Skeletal muscle satellite cell (primary cell): ENCODE data around the gene COG6. TPM values are rescaled to one million over a fixed set of nuclear protein-coding genes. Genes with fewer than 3 reads are reported as not detected.

ENCODE experiments used
- H3K27me3 ChIP-seq: 2 replicates; pipeline ENCODE4 v1.7.0; 2013; ENCODE audit warnings: low read length; ENCODE audit not compliant: control insufficient read depth, insufficient read depth
- H3K36me3 ChIP-seq: 2 replicates; pipeline ENCODE4 v1.7.0; 2013; ENCODE audit warnings: mild to moderate bottlenecking, control low read depth, low read length; ENCODE audit not compliant: insufficient read depth
- H3K4me1 ChIP-seq: 2 replicates; pipeline ENCODE4 v1.7.0; 2013; ENCODE audit warnings: low read length; ENCODE audit not compliant: control insufficient read depth, insufficient read depth
- H3K4me2 ChIP-seq: 2 replicates; pipeline ENCODE4 v1.7.0; 2013; ENCODE audit warnings: mild to moderate bottlenecking, low read length
- H3K4me3 ChIP-seq: 2 replicates; pipeline ENCODE4 v1.7.0; 2013; ENCODE audit warnings: low read length
- H3K9ac ChIP-seq: 2 replicates; pipeline ENCODE4 v1.7.0; 2013; ENCODE audit warnings: mild to moderate bottlenecking, low read depth, low read length, moderate library complexity
- H3K9me3 ChIP-seq: replicated peaks from 2 replicates; pipeline ENCODE4 v1.7.0; 2013; ENCODE audit warnings: mild to moderate bottlenecking, control low read depth, low read length
- total RNA-seq: library from RNA; depleted of rRNA; stranded (reverse); fragments of >200 nt; gene quantifications from 2 replicates; pipeline ENCODE4 v1.2.3, GENCODE V29; 2012; rRNA removed

Gene COG6
- 21.8 and 30.6 TPM in 2 replicates for total RNA-seq

- Histone ChIP-seq H3K4me2 (peak within 1 kb of the TSS; percentile 93), H3K4me3 (peak within 1 kb of the TSS; percentile 94), H3K9me3 (no peaks in the 10 kb centered on the region), H3K36me3 (peaks cover 3% of the 10 kb centered on the region), H3K9ac (peak within 1 kb of the TSS; percentile 88), H3K27me3 (no peaks in the 10 kb centered on the region), H3K4me1 (peaks cover 7% of the 10 kb centered on the region)
These were observed at the start of gene COG6 for GRCh38 chr13:39655569-39656324. COG6 (plus strand) TSS chr13:39655662; CDS start chr13:39655727, 65 bp downstream.

GRCh38 chr13:39605677-39606320, 49.7 kb upstream of the COG6 start:
- H3K4me1 ChIP-seq = peaks cover 5% of the 10 kb centered on the region
- peaks cover 4% of the 10 kb centered on the region for H3K36me3 ChIP-seq
- no peaks in the 10 kb centered on the region for H3K9me3 ChIP-seq
- no peak overlapping the region for H3K4me2 ChIP-seq
- no peaks in the 10 kb centered on the region for H3K27me3 ChIP-seq
- H3K9ac ChIP-seq = no peak overlapping the region
- H3K4me3 ChIP-seq = no peak overlapping the region

- Histone ChIP-seq H3K9me3 (no peaks in the 10 kb centered on the region), H3K27me3 (no peaks in the 10 kb centered on the region), H3K9ac (no peak overlapping the region), H3K4me1 (no peaks in the 10 kb centered on the region), H3K36me3 (no peaks in the 10 kb centered on the region), H3K4me3 (no peak overlapping the region), H3K4me2 (no peak overlapping the region)
These were observed 47.6 kb upstream of the COG6 start for GRCh38 chr13:39607876-39608275.

GRCh38 chr13:39612023-39612637, 43.3 kb upstream of the COG6 start:
- H3K9me3 ChIP-seq = no peaks in the 10 kb centered on the region
- no peak overlapping the region for H3K4me2 ChIP-seq
- H3K27me3 ChIP-seq = peaks cover 4% of the 10 kb centered on the region
- no peaks in the 10 kb centered on the region for H3K36me3 ChIP-seq
- H3K4me1 ChIP-seq = no peaks in the 10 kb centered on the region
- no peak overlapping the region for H3K4me3 ChIP-seq
- no peak overlapping the region for H3K9ac ChIP-seq

- no peaks in the 10 kb centered on the region for H3K4me1 ChIP-seq
- H3K4me2 ChIP-seq = no peak overlapping the region
- H3K36me3 ChIP-seq = no peaks in the 10 kb centered on the region
- H3K27me3 ChIP-seq = peaks cover 4% of the 10 kb centered on the region
- H3K4me3 ChIP-seq = no peak overlapping the region
- H3K9ac ChIP-seq = no peak overlapping the region
- H3K9me3 ChIP-seq = no peaks in the 10 kb centered on the region
These were observed 39.3 kb upstream of the COG6 start for GRCh38 chr13:39616087-39616694.

- H3K27me3 ChIP-seq = peaks cover 2% of the 10 kb centered on the region
- H3K9me3 ChIP-seq = no peaks in the 10 kb centered on the region
- no peak overlapping the region for H3K9ac ChIP-seq
- no peaks in the 10 kb centered on the region for H3K36me3 ChIP-seq
- H3K4me2 ChIP-seq = no peak overlapping the region
- no peaks in the 10 kb centered on the region for H3K4me1 ChIP-seq
- no peak overlapping the region for H3K4me3 ChIP-seq
These were observed 36.9 kb upstream of the COG6 start for GRCh38 chr13:39618561-39618960.

- Histone ChIP-seq H3K9me3 (no peaks in the 10 kb centered on the region), H3K36me3 (no peaks in the 10 kb centered on the region), H3K9ac (no peak overlapping the region), H3K27me3 (peaks cover 2% of the 10 kb centered on the region), H3K4me2 (no peak overlapping the region), H3K4me3 (no peak overlapping the region), H3K4me1 (no peaks in the 10 kb centered on the region)
These were observed 32.0 kb upstream of the COG6 start for GRCh38 chr13:39623466-39623865.

GRCh38 chr13:39631307-39631706, 24.2 kb upstream of the COG6 start:
- Histone ChIP-seq H3K27me3 (peaks cover 9% of the 10 kb centered on the region), H3K9ac (no peak overlapping the region), H3K4me2 (no peak overlapping the region), H3K4me1 (no peaks in the 10 kb centered on the region), H3K9me3 (peaks cover 3% of the 10 kb centered on the region), H3K36me3 (no peaks in the 10 kb centered on the region), H3K4me3 (no peak overlapping the region)

- H3K4me1 ChIP-seq = no peaks in the 10 kb centered on the region
- H3K4me2 ChIP-seq = no peak overlapping the region
- H3K9ac ChIP-seq = no peak overlapping the region
These were observed 22.5 kb upstream of the COG6 start for GRCh38 chr13:39632994-39633393.

GRCh38 chr13:39635564-39635963, 19.9 kb upstream of the COG6 start:
- H3K9me3 ChIP-seq = peaks cover 3% of the 10 kb centered on the region
- no peaks in the 10 kb centered on the region for H3K36me3 ChIP-seq
- H3K4me1 ChIP-seq = no peaks in the 10 kb centered on the region
- H3K9ac ChIP-seq = no peak overlapping the region
- no peak overlapping the region for H3K4me3 ChIP-seq
- no peak overlapping the region for H3K4me2 ChIP-seq
- H3K27me3 ChIP-seq = peaks cover 20% of the 10 kb centered on the region

More at GRCh38 chr13:39632994-39633393, 22.5 kb upstream of the COG6 start:
- Histone ChIP-seq H3K9me3 (peaks cover 3% of the 10 kb centered on the region), H3K4me3 (no peak overlapping the region), H3K36me3 (no peaks in the 10 kb centered on the region), H3K27me3 (peaks cover 11% of the 10 kb centered on the region)

- no peaks in the 10 kb centered on the region for H3K4me1 ChIP-seq
- no peak overlapping the region for H3K4me3 ChIP-seq
- H3K27me3 ChIP-seq = peaks cover 27% of the 10 kb centered on the region
- no peak overlapping the region for H3K4me2 ChIP-seq
- no peaks in the 10 kb centered on the region for H3K9me3 ChIP-seq
- H3K9ac ChIP-seq = no peak overlapping the region
- no peaks in the 10 kb centered on the region for H3K36me3 ChIP-seq
These were observed 17.6 kb upstream of the COG6 start for GRCh38 chr13:39637890-39638289.
